GM19395 (cell line): ENCODE results near the gene NCK1.
"Not testable (repeated sequence)": the region's sequence is repeated elsewhere in the genome, so short reads cannot be mapped to it uniquely, and the experiment has no call there.

ENCODE experiments used
- ATAC-seq: cut with Tn5 transposase; IDR thresholded peaks from one replicate; pipeline ENCODE4 v1.9.1; 2021; ENCODE audit warnings: mild to moderate bottlenecking, moderate library complexity; ENCODE audit not compliant: unreplicated experiment

NCK1 gene

GRCh38 chr3:136982520-136983138 lies 120.6 kb downstream of the NCK1 start:
- no peak for ATAC-seq

GRCh38 chr3:136984837-136985236 lies 122.8 kb downstream of the NCK1 start:
- no peak for ATAC-seq

GRCh38 chr3:136987398-136987980 lies 125.5 kb downstream of the NCK1 start:
- not testable (repeated sequence) for ATAC-seq

GRCh38 chr3:136988651-136989050 lies 126.6 kb downstream of the NCK1 start:
- no peak for ATAC-seq

GRCh38 chr3:136989781-136990524 lies 127.9 kb downstream of the NCK1 start:
- no peak for ATAC-seq

GRCh38 chr3:136990826-136991225 lies 128.8 kb downstream of the NCK1 start:
- no peak for ATAC-seq

GRCh38 chr3:136992115-136992514 lies 130.1 kb downstream of the NCK1 start:
- ATAC-seq, result no peak

GRCh38 chr3:136994772-136995516 lies 132.9 kb downstream of the NCK1 start:
- no peak for ATAC-seq

GRCh38 chr3:136995652-136996051 lies 133.6 kb downstream of the NCK1 start:
- no peak for ATAC-seq
